HG03378 (cell line): ENCODE results near the gene ADAMTS19.

Source experiments
- ATAC-seq: cut with Tn5 transposase; IDR thresholded peaks from one replicate; pipeline ENCODE4 v1.9.1; 2021; ENCODE audit warnings: mild to moderate bottlenecking, moderate library complexity; ENCODE audit not compliant: unreplicated experiment

ADAMTS19 gene

DNA sequence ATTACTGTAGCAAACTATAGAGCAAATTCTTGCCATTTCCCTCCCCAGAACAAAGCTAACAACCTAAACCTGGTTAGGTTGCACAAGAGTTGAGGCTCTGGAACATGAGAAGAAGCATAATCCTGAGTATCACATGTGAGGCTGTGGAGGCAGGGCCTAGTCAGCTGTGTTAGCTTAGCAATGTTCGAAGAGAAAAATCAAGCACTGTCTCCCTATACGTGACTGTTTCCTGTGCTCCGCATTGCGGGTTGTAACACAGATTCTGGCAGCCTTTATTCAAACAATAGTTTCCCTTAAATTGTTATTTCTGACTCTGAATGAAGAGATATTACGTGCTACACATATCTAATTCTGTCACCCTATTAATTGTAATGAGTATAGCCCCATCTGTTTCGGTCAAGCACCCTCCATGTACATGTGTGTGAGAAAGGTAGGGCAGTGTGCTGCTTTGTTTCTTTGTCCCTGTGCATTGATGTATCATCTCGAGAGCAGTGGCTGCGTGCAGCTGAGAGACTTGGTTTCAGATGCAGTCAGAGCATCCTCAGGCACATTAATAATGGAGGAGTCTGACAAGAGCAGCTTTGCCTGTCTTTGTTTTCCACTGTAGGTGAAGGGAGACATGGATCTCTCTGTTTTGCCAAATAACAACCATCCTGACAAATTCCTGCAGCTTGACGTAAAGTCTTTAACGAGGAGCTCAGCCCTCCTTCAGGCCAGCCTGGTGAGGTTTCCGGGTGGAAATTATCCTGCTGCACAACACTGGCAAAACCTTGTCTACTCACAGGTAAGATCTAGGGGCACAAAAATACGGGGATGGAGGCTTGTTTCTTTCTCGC lies 287.7 kb downstream of the ADAMTS19 start, which contains the start of gene MINAR2:
MINAR2 (plus strand) TSS at position 523 of the 836 bp plus-strand sequence; CDS start at position 620, 97 bp downstream.
- ATAC-seq, result no peak

GRCh38 chr5:129748913-129749880 lies 289.1 kb downstream of the ADAMTS19 start:
- no peak for ATAC-seq

DNA sequence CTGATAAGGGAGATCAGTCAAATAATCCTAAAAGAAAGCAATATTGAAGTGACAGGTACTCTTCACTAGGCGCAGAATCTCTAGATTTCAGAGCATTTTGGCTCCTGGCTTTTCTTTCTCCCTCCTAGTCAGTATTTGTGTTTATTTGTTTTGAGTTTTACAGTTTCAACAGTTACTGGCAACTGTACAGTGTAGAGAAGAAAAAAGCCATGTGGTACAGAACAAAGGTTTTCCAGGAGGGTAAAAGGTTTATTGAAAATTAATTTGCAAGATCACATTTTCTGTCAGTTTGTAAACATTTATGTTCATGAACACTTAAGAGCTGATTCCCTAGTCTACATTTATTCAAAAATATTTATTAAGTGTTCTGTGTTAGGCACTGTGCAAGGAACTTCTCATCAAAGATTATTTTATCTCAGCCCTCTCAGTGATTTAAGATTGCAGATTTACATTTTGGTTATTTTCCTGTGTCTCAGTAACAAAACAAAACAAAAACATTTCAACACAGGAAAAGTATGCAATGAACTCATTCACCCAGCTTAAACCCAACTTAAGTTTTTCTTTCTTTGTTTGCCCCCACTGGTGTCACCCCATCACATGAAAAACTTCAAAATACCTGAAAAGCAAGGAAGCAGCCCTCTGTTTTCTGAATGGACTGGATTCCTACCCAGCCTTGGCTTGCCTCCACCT lies 300.7 kb downstream of the ADAMTS19 start:
- ATAC-seq, result no peak

DNA sequence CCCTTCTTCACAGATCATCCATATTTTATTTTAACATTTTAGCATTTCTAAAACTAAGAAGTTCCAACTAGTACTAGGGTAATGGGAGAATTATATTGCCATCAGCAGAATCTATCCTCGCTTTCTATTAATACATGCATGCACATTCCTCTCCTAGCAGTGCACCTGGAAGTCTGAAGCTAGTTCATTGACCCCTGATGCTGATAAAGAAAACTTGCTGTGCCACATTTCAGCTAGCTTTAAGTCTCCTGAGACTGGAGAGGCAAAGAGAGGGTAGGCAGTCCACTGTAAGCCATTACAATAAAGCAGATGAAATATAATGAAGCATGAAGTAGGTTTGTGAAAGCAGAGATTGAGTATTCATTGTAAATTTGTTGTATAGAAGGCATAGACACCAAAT lies 303.6 kb downstream of the ADAMTS19 start:
- ATAC-seq, result no peak

GRCh38 chr5:129766798-129767197 lies 306.7 kb downstream of the ADAMTS19 start:
- ATAC-seq, result no peak

DNA sequence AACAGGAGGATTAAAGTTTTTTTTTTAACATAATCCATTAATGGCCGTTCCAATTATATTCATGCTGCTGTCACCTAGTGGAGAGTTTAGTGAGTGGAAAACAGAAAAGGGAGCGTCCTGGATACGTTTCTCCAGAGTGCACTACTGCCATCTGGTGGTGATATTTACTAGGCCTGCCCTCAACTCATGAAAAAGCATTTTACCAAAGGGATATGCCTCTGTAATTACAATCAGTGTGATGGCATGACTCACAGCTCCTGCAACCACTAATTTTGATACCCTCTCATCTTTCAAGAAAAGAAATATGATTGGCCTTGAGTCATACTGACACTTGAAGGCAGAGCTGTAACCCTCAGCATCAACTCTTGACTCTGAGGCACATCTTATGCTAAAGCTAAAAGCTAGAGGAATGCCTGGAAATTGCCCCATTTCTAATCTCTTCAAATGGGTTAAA lies 307.9 kb downstream of the ADAMTS19 start:
- peak; percentile 94 for ATAC-seq

DNA sequence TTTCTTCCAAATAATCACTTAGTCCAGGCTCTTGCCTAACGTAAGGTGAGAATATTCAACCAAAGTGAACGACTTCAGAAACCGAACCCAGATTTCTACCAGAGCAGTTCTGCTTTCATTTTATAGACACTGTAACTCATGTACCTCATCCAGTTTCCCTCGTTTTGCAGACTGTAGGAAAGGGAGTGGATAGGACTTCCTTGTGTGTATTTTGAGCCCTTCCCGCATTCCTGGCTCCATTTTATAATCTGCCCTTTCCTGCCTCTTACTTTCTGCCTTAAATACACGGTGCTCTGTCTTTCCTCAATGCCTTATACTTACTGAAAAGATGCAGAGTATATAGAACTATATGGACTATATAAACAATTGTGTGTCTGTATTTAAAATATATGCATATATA lies 308.6 kb downstream of the ADAMTS19 start:
- no peak for ATAC-seq

- ATAC-seq, result no peak
Observed at GRCh38 chr5:129770024-129770820, 310.1 kb downstream of the ADAMTS19 start.

- peak; percentile 59 for ATAC-seq
Observed at GRCh38 chr5:129771058-129771838, 311.1 kb downstream of the ADAMTS19 start.

DNA sequence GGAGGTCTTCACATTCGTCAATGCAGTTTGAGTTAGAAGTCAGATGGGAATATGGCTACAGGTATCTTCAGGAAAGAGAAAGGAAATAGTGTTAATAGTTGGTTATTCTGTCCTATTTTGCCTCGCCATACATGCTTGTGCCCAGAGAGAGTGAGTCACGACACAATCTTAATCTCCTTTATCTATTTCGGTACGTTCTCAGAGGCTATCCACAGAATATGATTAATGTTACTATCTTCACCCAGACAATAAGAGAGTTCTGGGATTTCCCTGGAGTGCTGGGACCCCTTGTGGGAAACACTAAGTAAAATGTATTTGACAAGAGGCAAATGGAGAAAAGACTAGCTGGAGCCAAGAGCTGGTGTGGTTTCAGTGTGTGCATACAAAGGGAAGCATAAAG lies 313.3 kb downstream of the ADAMTS19 start:
- ATAC-seq, result no peak

DNA sequence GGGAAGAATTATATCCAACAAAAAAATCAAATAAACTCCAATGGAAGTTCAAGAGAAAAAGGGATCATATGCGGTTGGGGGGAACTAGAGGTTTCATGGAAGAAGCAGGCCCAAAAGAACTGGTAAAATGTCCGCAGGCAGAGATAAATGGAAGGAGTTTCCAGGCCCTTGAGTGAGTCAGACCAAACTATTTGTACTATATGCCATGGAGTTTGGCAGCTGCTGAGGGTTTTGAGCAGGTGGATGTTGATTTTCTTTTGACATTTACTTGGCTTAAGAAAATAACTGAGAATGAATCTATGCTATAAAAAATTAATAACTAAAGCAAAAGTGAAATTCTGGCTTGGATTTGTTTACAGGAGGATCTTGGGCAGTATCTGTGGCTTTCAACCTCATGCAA lies 321.5 kb downstream of the ADAMTS19 start:
- no peak for ATAC-seq
